Natural killer cell (primary cell): ENCODE data around the gene FER. TPM values are rescaled to one million over a fixed set of nuclear protein-coding genes. Genes with fewer than 3 reads are reported as not detected.

Experiments used
- ATAC-seq, 3 donors: fragments of 150-1000 bp in 2 of 3; fragments of 200-7000 bp in 1 of 3; cut with Tn5 transposase; 1 replicate in 1 of 3; 2 replicates in 2 of 3; pipeline ENCODE4 v1.10.0; 2021; ENCODE audit warnings: mild to moderate bottlenecking in 2 of 3, moderate library complexity in 2 of 3
- DNase-seq, 2 donors: peaks; one replicate each; pipeline versions ENCODE4 v3.0.0 to v3.0.0-alpha.2; 2013 to 2021; ENCODE audit warnings: mixed read lengths in 1 of 2
- H3K27ac ChIP-seq: one replicate; pipeline ENCODE4 v1.5.1; 2013; ENCODE audit warnings: mild to moderate bottlenecking, low read length
- H3K27me3 ChIP-seq: one replicate; pipeline ENCODE4 v1.6.1; 2013; ENCODE audit warnings: low read length; ENCODE audit not compliant: control insufficient read depth, insufficient read depth
- H3K36me3 ChIP-seq: one replicate; pipeline ENCODE4 v1.6.1; 2013; ENCODE audit warnings: low read length; ENCODE audit not compliant: control insufficient read depth, insufficient read depth
- H3K4me1 ChIP-seq: one replicate; pipeline ENCODE4 v1.6.1; 2013; ENCODE audit warnings: low read length; ENCODE audit not compliant: control insufficient read depth, insufficient read depth
- H3K4me3 ChIP-seq: one replicate; pipeline ENCODE4 v1.5.1; 2013; ENCODE audit warnings: low read length
- H3K9me3 ChIP-seq: one replicate; pipeline ENCODE4 v1.6.1; 2013; ENCODE audit warnings: low read length; ENCODE audit not compliant: control insufficient read depth, insufficient read depth
- H3K27ac Mint-ChIP-seq, 2 donors: one replicate each; pipeline ENCODE4 v1.8.0; 2022; ENCODE audit warnings: mild to moderate bottlenecking in 2 of 2, mixed read lengths in 2 of 2, moderate library complexity in 1 of 2
- H3K27me3 Mint-ChIP-seq, 2 donors: one replicate each; pipeline ENCODE4 v1.8.0; 2022; ENCODE audit warnings: low read depth in 2 of 2, mixed read lengths in 2 of 2
- H3K36me3 Mint-ChIP-seq: one replicate; pipeline ENCODE4 v1.8.0; 2022; ENCODE audit warnings: mixed read lengths
- H3K4me1 Mint-ChIP-seq, 2 donors: one replicate each; pipeline ENCODE4 v1.8.0; 2022; ENCODE audit warnings: mixed read lengths in 2 of 2
- H3K4me3 Mint-ChIP-seq: one replicate; pipeline ENCODE4 v1.8.0; 2022; ENCODE audit warnings: mild to moderate bottlenecking, moderate library complexity, mixed read lengths
- H3K9me3 Mint-ChIP-seq, 2 donors: one replicate each; pipeline ENCODE4 v1.8.0; 2022; ENCODE audit warnings: mixed read lengths in 2 of 2
- WGBS: methylation state at CpG from one replicate; pipeline ENCODE4 v1.1.7; 2013; ENCODE audit warnings: missing lambda C conversion rate; ENCODE audit not compliant: insufficient coverage; 5-methylcytosine and 5-hydroxymethylcytosine counted together
- intact Hi-C: fragments of 100-400 bp; cut with micrococcal nuclease; formaldehyde crosslinking; loops from one replicate; pipeline ENCODE4 v1.14.2; 2022
- total RNA-seq, 4 donors: library from RNA; stranded (reverse); fragments of 120-200 nt in 1 of 4; gene quantifications; one replicate each; pipeline versions ENCODE4 v1.2.3 to v1.2.4, GENCODE V29; 2013 to 2022
- TF ChIP-seq, protein P1 (sequence below): fragments of 200-600 bp; IDR thresholded peaks from one replicate; pipeline ENCODE4 v1.8.0; 2022; ENCODE audit warnings: antibody characterized with exemption

FER gene
- total RNA-seq, 3 donors from 2014 or later (not counting 1 experiment from before 2014, with no cell fraction given), result 17.3 to 25.2 (median 19.4) TPM

DNA sequence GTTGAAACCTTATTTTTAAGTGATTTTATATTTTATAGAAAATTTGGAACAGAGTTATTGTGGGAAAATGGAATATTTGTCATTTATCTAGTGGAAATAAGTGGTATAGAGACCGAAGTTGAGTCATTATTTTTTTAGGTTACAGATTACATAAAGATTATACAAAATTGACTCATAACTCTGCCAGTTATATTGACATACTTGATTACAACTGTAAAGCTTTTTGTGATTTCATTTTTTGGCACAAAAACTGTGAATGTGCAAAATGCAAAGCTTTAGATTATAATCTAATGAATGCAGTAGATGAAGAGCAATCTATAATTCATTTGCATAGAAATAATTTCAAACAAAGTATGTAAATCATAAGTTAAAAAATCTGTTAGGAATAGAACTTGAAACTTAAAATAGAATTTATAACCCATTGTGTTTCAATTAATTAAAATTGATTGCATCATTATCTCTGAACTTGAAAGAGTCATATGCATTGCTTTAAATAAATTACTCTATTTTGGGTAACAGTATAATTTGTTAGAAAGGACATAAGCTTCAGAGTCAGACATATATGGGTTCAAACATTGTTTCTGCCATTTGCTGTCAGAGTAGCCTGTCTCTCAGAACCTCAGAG, 280.4 kb downstream of the FER start:
- no peak overlapping the region for H3K4me3 ChIP-seq
- ATAC-seq, result no peak
- TF ChIP-seq, protein P1, sequence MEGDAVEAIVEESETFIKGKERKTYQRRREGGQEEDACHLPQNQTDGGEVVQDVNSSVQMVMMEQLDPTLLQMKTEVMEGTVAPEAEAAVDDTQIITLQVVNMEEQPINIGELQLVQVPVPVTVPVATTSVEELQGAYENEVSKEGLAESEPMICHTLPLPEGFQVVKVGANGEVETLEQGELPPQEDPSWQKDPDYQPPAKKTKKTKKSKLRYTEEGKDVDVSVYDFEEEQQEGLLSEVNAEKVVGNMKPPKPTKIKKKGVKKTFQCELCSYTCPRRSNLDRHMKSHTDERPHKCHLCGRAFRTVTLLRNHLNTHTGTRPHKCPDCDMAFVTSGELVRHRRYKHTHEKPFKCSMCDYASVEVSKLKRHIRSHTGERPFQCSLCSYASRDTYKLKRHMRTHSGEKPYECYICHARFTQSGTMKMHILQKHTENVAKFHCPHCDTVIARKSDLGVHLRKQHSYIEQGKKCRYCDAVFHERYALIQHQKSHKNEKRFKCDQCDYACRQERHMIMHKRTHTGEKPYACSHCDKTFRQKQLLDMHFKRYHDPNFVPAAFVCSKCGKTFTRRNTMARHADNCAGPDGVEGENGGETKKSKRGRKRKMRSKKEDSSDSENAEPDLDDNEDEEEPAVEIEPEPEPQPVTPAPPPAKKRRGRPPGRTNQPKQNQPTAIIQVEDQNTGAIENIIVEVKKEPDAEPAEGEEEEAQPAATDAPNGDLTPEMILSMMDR, result no peak
- intact Hi-C loops, result no loop called here
- no peaks in the 10 kb centered on the region for H3K27me3 Mint-ChIP-seq
- no peaks in the 10 kb centered on the region for H3K9me3 ChIP-seq
- DNase-seq, result no peak
- WGBS, result no CpG with 5 or more reads among the region's 1 CpG
- no peaks in the 10 kb centered on the region for H3K27me3 ChIP-seq
- H3K36me3 Mint-ChIP-seq, result no peaks in the 10 kb centered on the region
- no peak overlapping the region for H3K27ac ChIP-seq
- no peaks in the 10 kb centered on the region for H3K4me1 Mint-ChIP-seq
- H3K27ac Mint-ChIP-seq, result no peak overlapping the region
- H3K4me1 ChIP-seq, result no peaks in the 10 kb centered on the region
- no peaks in the 10 kb centered on the region for H3K36me3 ChIP-seq
- H3K9me3 Mint-ChIP-seq, result no peaks in the 10 kb centered on the region
- H3K4me3 Mint-ChIP-seq, result no peak overlapping the region

DNA sequence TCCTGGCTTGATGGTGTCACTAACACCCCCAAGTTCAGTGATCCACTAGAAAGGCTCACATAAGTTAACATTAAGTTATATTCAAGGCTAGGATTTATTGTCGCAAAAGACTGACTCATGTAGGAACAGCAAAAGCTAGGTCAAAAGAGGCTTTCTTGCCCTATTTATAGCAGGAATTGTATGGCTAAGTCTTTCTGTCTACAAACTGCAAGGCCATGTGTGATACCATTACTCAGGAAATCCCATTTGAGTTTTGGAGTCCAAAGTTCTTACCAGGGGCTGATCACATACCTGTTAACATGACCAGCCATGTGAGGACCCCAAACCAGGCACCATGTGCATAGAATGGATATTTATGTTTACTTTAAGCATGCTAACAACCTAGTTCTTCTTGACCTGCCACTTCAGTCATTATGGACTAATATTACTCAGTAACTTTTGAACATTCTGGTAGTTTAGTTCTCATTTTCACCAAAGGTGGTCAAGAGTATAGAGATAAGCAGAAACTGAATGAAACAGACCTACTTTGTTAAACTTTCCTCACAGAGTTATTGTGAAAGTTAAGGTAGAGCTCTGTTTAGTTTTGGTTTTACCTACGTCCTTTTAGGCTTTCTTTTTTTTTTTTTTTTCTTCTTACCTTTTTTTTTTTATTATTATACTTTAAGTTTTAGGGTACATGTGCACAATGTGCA, 281.1 kb downstream of the FER start:
- no peaks in the 10 kb centered on the region for H3K9me3 Mint-ChIP-seq
- Histone ChIP-seq H3K36me3 (no peaks in the 10 kb centered on the region), H3K27me3 (no peaks in the 10 kb centered on the region), H3K9me3 (no peaks in the 10 kb centered on the region), H3K27ac (no peak overlapping the region), H3K4me1 (no peaks in the 10 kb centered on the region), H3K4me3 (no peak overlapping the region)
- H3K4me3 Mint-ChIP-seq, result no peak overlapping the region
- TF ChIP-seq, protein P1, result no peak
- H3K4me1 Mint-ChIP-seq, result no peaks in the 10 kb centered on the region
- no peak for DNase-seq
- no peak overlapping the region for H3K27ac Mint-ChIP-seq
- no peaks in the 10 kb centered on the region for H3K27me3 Mint-ChIP-seq
- H3K36me3 Mint-ChIP-seq, result no peaks in the 10 kb centered on the region
- no peak for ATAC-seq
- WGBS, result 100% methylated on average over 1 of the region's 2 CpGs
- intact Hi-C loops, result no loop called here

DNA sequence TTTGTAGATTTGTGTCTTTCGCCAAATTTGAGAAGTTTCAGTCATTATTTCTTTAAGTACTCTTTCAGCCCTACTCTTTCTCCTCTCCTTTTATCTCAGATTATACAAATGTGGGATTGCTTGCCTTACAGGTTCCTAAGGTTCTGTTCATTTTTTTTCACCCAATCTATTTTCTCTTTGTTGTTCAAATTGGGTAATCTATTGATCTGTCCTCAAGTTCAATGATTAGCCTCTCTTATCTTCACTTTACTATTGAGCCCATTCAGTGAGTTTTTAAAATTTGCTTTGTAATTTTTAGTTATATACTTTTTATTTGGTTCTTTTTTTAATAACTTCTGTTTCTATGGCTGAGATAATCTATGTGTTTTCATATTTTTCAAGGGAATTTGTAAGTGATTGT, 282.1 kb downstream of the FER start:
- no peak for ATAC-seq
- no CpG with 5 or more reads among the region's 1 CpG for WGBS
- no peak overlapping the region for H3K27ac ChIP-seq
- H3K27me3 Mint-ChIP-seq, result no peaks in the 10 kb centered on the region
- H3K9me3 ChIP-seq, result no peaks in the 10 kb centered on the region
- TF ChIP-seq, protein P1, result no peak
- H3K27me3 ChIP-seq, result no peaks in the 10 kb centered on the region
- no peak for DNase-seq
- no peak overlapping the region for H3K4me3 Mint-ChIP-seq
- no peaks in the 10 kb centered on the region for H3K9me3 Mint-ChIP-seq
- no peaks in the 10 kb centered on the region for H3K36me3 ChIP-seq
- H3K36me3 Mint-ChIP-seq, result no peaks in the 10 kb centered on the region
- H3K4me3 ChIP-seq, result no peak overlapping the region
- H3K4me1 Mint-ChIP-seq, result peaks cover 3 to 5% of the 10 kb centered on the region in 2 donors
- intact Hi-C loops, result no loop called here
- no peak overlapping the region for H3K27ac Mint-ChIP-seq
- H3K4me1 ChIP-seq, result no peaks in the 10 kb centered on the region
